Calu3 (cell line): ENCODE results near the gene GSX2. TPM values are rescaled to one million over a fixed set of nuclear protein-coding genes. Genes with fewer than 3 reads are reported as not detected.

ENCODE experiments used
- BruUV-seq: library from RNA; stranded (reverse); fragments of 400-500 nt; replicated peaks from 2 replicates; lab custom pipeline; 2021; lab: Mats Ljungman, UMichigan
- CTCF ChIA-PET: fragments of 300-600 bp; sonication (Branson Sonifier 250); formaldehyde crosslinking; loops from one replicate; lab custom pipeline; 2022; ENCODE audit warnings: antibody characterized with exemption; lab: Charles Lee
- DNase-seq: peaks from one replicate; pipeline ENCODE4 v3.0.0; 2022
- H3K27ac Mint-ChIP-seq: one replicate; pipeline ENCODE4 v1.8.0; 2022; ENCODE audit warnings: mixed read lengths; ENCODE audit not compliant: unreplicated experiment
- H3K27me3 Mint-ChIP-seq: one replicate; pipeline ENCODE4 v1.8.0; 2022; ENCODE audit warnings: mixed read lengths; ENCODE audit not compliant: unreplicated experiment
- H3K36me3 Mint-ChIP-seq: one replicate; pipeline ENCODE4 v1.8.0; 2022; ENCODE audit warnings: mild to moderate bottlenecking, moderate library complexity, mixed read lengths; ENCODE audit not compliant: insufficient read depth, unreplicated experiment
- H3K4me1 Mint-ChIP-seq: one replicate; pipeline ENCODE4 v1.8.0; 2022; ENCODE audit warnings: mild to moderate bottlenecking, low read depth, mixed read lengths; ENCODE audit not compliant: unreplicated experiment
- H3K4me3 Mint-ChIP-seq: one replicate; pipeline ENCODE4 v1.8.0; 2022; ENCODE audit warnings: mild to moderate bottlenecking, low read depth, moderate library complexity, mixed read lengths; ENCODE audit not compliant: unreplicated experiment
- H3K9me3 Mint-ChIP-seq: one replicate; pipeline ENCODE4 v1.8.0; 2022; ENCODE audit warnings: low read depth, mixed read lengths; ENCODE audit not compliant: unreplicated experiment
- CTCF ChIP-seq: fragments of 200-600 bp; IDR thresholded peaks from one replicate; pipeline ENCODE4 v1.8.0; 2022; ENCODE audit warnings: antibody characterized with exemption; ENCODE audit not compliant: unreplicated experiment
- intact Hi-C: fragments of 100-400 bp; cut with micrococcal nuclease; formaldehyde crosslinking; loops from one replicate; pipeline ENCODE4 v1.10.0; 2022; ENCODE audit not compliant: unreplicated experiment
- total RNA-seq: library from RNA; stranded (reverse); gene quantifications from 2 replicates; pipeline ENCODE4 v1.2.3, GENCODE V29; 2022

GSX2 gene
- total RNA-seq, 1 experiment from 2014 or later, result not detected

- peaks cover 14% of the 10 kb centered on the region for H3K36me3 Mint-ChIP-seq
- no peak for DNase-seq
- H3K27ac Mint-ChIP-seq, result no peak overlapping the region
- intact Hi-C loops, result no loop called here
- CTCF ChIA-PET, result no interaction called here
- H3K9me3 Mint-ChIP-seq, result no peaks in the 10 kb centered on the region
- TF ChIP-seq CTCF, result no peak
- H3K27me3 Mint-ChIP-seq, result peaks cover 11% of the 10 kb centered on the region
- H3K4me1 Mint-ChIP-seq, result peaks cover 12% of the 10 kb centered on the region
- H3K4me3 Mint-ChIP-seq, result no peak overlapping the region
- BruUV-seq, result no TSS peak
Measured at GRCh38 chr4:54089875-54090274, 10.1 kb upstream of the GSX2 start.

GRCh38 chr4:54090404-54090803 is 9.6 kb upstream of the GSX2 start:
- CTCF ChIA-PET, result no interaction called here
- BruUV-seq, result no TSS peak
- TF ChIP-seq CTCF, result no peak
- peaks cover 12% of the 10 kb centered on the region for H3K4me1 Mint-ChIP-seq
- intact Hi-C loops, result no loop called here
- H3K27ac Mint-ChIP-seq, result no peak overlapping the region
- no peaks in the 10 kb centered on the region for H3K9me3 Mint-ChIP-seq
- peaks cover 14% of the 10 kb centered on the region for H3K36me3 Mint-ChIP-seq
- no peak overlapping the region for H3K4me3 Mint-ChIP-seq
- peaks cover 16% of the 10 kb centered on the region for H3K27me3 Mint-ChIP-seq
- DNase-seq, result no peak

- intact Hi-C loops, result no loop called here
- H3K4me1 Mint-ChIP-seq, result peaks cover 12% of the 10 kb centered on the region
- H3K27ac Mint-ChIP-seq, result peak overlapping the region; percentile 7
- H3K36me3 Mint-ChIP-seq, result peaks cover 14% of the 10 kb centered on the region
- H3K4me3 Mint-ChIP-seq, result peak overlapping the region; percentile 84
- CTCF ChIA-PET, result no interaction called here
- no peak for TF ChIP-seq CTCF
- BruUV-seq, result no TSS peak
- DNase-seq, result peak; percentile 30
- H3K27me3 Mint-ChIP-seq, result peaks cover 22% of the 10 kb centered on the region
- no peaks in the 10 kb centered on the region for H3K9me3 Mint-ChIP-seq
Measured at GRCh38 chr4:54090804-54091623, 8.9 kb upstream of the GSX2 start.

GRCh38 chr4:54091637-54092404 is 8.1 kb upstream of the GSX2 start:
- peak overlapping the region; percentile 7 for H3K27ac Mint-ChIP-seq
- H3K9me3 Mint-ChIP-seq, result no peaks in the 10 kb centered on the region
- intact Hi-C loops, result no loop called here
- peaks cover 17% of the 10 kb centered on the region for H3K4me1 Mint-ChIP-seq
- CTCF ChIA-PET, result no interaction called here
- peaks cover 25% of the 10 kb centered on the region for H3K27me3 Mint-ChIP-seq
- no TSS peak for BruUV-seq
- H3K36me3 Mint-ChIP-seq, result peaks cover 14% of the 10 kb centered on the region
- H3K4me3 Mint-ChIP-seq, result peak overlapping the region; percentile 84
- peak; percentile 35 for DNase-seq
- no peak for TF ChIP-seq CTCF
